Testis (tissue), 3 donors: ENCODE measurements around the gene RAP1GDS1. TPM values are rescaled to one million over a fixed set of nuclear protein-coding genes. Genes with fewer than 3 reads are reported as not detected.

Experiments used
- DNase-seq: peaks from one replicate; pipeline ENCODE4 v3.0.0-alpha.2; 2019
- H3K27ac ChIP-seq, 2 donors: fragments of 200-600 bp; sonication (generic); one replicate each; pipeline ENCODE4 v1.5.1; 2019
- H3K27me3 ChIP-seq: fragments of 200-600 bp; sonication (generic); one replicate; pipeline ENCODE4 v1.5.1; 2019
- H3K36me3 ChIP-seq: fragments of 200-600 bp; sonication (generic); one replicate; pipeline ENCODE4 v1.5.1; 2017; ENCODE audit warnings: low read depth; ENCODE audit errors: missing control alignments
- H3K4me1 ChIP-seq: fragments of 200-600 bp; sonication (generic); one replicate; pipeline ENCODE4 v1.5.1; 2019
- H3K4me3 ChIP-seq, 2 donors: fragments of 200-600 bp; sonication (generic); one replicate each; pipeline ENCODE4 v1.5.1; 2017 to 2019
- H3K9me3 ChIP-seq: fragments of 200-600 bp; sonication (generic); one replicate; pipeline ENCODE4 v1.5.1; 2017
- POLR2A ChIP-seq: fragments of 450-650 bp; IDR thresholded peaks from one replicate; pipeline ENCODE4 v1.6.1; 2017; ENCODE audit warnings: antibody characterized with exemption, mild to moderate bottlenecking, moderate library complexity
- WGBS, 2 donors: methylation state at CpG; one replicate each; pipeline ENCODE4 v1.1.5; 2018; 5-methylcytosine and 5-hydroxymethylcytosine counted together
- intact Hi-C: fragments of 100-400 bp; cut with DNase I; formaldehyde crosslinking; loops from one replicate; pipeline ENCODE4 v1.15.1; 2023; ENCODE audit warnings: low total_unique reads
- polyA plus RNA-seq: library from polyadenylated mRNA; stranded (reverse); fragments of 350-450 nt; fragmentation: Illumina TruSeq; extraction: RNeasy Lipid Tissue Mini Kit (QIAGEN cat#74804); gene quantifications from one replicate; pipeline ENCODE4 v1.2.3, GENCODE V29; 2014; ENCODE audit warnings: low read depth, low replicate concordance; ENCODE audit not compliant: insufficient read depth
- total RNA-seq, 2 donors: library from RNA; depleted of rRNA; stranded (reverse); fragments of >200 nt; gene quantifications; one replicate each; pipeline ENCODE4 v1.2.3, GENCODE V29; 2016
- TF ChIP-seq, protein P1 (sequence below), 3 experiments: fragments of 450-650 bp in 2 of 3; fragments of 200-600 bp in 1 of 3; sonication (generic) in 1 of 3; IDR thresholded peaks; one replicate each; pipeline ENCODE4 v1.5.1; 2016 to 2019; ENCODE audit warnings: antibody characterized with exemption in 3 of 3, mild to moderate bottlenecking in 2 of 3, moderate library complexity in 1 of 3

RAP1GDS1 gene
- total and polyA plus RNA-seq, 3 donors from 2014 or later = 34.2 to 38.0 (median 37.2) TPM

DNA sequence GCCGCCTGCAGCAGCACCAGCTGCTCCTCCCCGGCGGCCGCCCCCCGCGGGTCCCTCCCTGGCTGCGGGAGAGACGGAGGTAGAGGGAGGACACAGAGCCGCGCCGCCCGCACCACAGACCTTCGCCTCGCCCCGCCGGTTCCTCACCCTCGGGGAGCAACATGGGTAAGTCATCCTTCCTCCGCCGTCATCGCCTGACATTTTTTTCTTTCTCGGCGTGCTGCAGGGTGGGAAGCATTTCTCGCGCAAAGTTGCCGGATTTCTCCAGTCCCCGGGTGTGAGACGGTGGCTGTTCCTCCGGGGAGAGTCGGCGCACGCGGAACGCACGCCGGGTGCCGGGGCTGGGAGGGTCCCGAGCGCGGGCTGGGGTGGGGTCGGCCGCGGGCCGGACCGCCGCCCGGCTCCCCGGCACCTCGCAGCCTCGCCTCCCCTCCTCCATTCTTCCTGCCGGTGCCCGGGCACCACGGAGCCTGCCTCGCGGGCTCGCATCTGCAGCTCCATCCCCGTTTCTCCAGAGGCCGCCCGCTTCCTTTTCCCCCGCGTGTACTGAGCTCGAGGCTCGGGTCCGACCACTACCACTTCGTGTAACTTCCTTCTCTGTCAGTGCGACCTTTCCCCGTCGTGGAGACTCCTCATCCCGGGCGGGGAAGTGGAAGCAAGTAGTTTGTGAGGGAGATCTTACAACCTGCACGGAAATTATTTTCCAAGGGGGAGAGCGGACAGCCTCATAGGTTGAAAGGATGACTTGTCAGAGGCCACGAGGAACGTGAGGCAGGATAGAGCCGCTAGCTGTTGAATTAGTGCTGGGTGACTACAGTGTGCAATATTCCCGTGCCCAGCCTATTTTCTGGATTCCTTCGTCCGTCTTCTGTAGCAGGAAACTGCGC lies 464 bp downstream of the RAP1GDS1 start:
- TF ChIP-seq, protein P1, sequence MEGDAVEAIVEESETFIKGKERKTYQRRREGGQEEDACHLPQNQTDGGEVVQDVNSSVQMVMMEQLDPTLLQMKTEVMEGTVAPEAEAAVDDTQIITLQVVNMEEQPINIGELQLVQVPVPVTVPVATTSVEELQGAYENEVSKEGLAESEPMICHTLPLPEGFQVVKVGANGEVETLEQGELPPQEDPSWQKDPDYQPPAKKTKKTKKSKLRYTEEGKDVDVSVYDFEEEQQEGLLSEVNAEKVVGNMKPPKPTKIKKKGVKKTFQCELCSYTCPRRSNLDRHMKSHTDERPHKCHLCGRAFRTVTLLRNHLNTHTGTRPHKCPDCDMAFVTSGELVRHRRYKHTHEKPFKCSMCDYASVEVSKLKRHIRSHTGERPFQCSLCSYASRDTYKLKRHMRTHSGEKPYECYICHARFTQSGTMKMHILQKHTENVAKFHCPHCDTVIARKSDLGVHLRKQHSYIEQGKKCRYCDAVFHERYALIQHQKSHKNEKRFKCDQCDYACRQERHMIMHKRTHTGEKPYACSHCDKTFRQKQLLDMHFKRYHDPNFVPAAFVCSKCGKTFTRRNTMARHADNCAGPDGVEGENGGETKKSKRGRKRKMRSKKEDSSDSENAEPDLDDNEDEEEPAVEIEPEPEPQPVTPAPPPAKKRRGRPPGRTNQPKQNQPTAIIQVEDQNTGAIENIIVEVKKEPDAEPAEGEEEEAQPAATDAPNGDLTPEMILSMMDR (IDR thresholded peaks at IDR 0.05) = no peak
- DNase-seq = peak; percentile 62
- H3K4me3 ChIP-seq = peak overlapping the region; percentile 82 to 95
- peaks cover 6% of the 10 kb centered on the region for H3K4me1 ChIP-seq
- no peaks in the 10 kb centered on the region for H3K27me3 ChIP-seq
- 0% methylated on average over 58 to 78 of the region's 78 CpGs for WGBS, 2 donors
- no peaks in the 10 kb centered on the region for H3K36me3 ChIP-seq
- H3K9me3 ChIP-seq = no peaks in the 10 kb centered on the region
- peak overlapping the region; percentile 81 to 92 for H3K27ac ChIP-seq
- intact Hi-C loops = no loop called here

DNA sequence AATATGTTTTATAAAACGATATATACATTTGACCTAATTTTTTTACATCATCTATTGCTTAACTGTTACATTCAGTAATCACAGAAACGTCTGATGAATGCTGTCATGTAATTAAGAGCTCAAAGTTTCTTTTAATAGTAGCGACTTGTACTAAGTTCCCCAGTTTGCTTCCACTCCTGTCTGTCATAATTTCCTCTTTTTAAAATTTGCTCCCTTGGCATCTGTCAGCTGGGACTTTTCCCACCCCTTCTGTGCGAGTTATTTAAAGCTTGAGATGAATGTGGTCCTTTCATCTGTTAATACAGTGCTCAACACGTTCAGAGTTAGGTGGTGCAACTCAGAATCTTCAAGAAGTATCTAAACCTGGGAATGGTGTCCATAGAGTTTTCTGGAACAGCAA lies 1.2 kb downstream of the RAP1GDS1 start:
- no peak for TF ChIP-seq POLR2A
- TF ChIP-seq, protein P1 (IDR thresholded peaks at IDR 0.05) = no peak
- no peaks in the 10 kb centered on the region for H3K27me3 ChIP-seq
- peaks cover 6% of the 10 kb centered on the region for H3K4me1 ChIP-seq
- intact Hi-C loops = no loop called here
- 13 to 14% methylated on average over 5 of the region's 5 CpGs for WGBS, 2 donors
- H3K9me3 ChIP-seq = no peaks in the 10 kb centered on the region
- peak overlapping the region in 1 of 2 donors; percentile 92 for H3K27ac ChIP-seq
- peak overlapping the region in 1 of 2 donors; percentile 95 for H3K4me3 ChIP-seq
- H3K36me3 ChIP-seq = no peaks in the 10 kb centered on the region
- DNase-seq = no peak

DNA sequence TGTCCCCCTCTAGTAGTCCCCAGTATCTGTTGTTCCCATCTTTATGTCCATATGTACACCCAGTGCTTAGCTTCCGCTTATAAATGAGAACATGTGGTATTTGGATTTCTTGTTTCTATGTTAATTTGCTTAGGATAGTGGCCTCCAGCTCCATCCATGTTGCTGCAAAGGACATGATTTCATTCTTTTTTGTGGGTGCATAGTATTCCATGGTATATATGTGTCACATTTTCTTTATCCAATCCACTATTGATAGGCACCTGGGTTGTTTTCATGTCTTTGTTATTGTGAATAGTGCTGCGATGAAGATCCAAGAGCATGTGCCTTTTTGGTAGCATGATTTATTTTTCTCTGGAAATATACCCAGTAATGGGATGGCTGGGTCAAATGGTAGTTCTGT lies 6.3 kb downstream of the RAP1GDS1 start:
- intact Hi-C loops = no loop called here

DNA sequence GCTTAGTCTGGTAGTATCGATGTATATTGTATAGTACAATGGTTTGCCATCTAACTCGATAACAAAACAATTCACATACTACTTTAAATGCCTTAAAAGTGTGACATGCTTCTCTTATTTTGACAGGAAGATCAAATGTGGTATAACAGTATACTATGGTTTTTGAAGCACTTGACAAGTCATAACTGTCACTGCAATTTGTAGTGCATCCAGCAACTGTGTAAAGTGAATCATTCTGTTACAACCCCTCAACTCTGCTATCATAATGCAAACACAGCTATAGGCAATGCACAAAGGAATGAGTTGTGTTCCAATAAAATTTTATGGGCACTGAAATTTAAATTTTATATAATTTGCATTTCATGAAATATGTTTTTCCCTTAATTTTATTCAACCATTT lies 14.0 kb downstream of the RAP1GDS1 start:
- Histone ChIP-seq H3K36me3 (no peaks in the 10 kb centered on the region), H3K4me1 (no peaks in the 10 kb centered on the region), H3K27me3 (no peaks in the 10 kb centered on the region), H3K4me3 (no peak overlapping the region), H3K9me3 (no peaks in the 10 kb centered on the region), H3K27ac (no peak overlapping the region)
- no peak for TF ChIP-seq POLR2A
- TF ChIP-seq, protein P1 (IDR thresholded peaks at IDR 0.05) = no peak
- WGBS, 2 donors = 96 to 97% methylated on average over 2 of the region's 2 CpGs
- DNase-seq = no peak
- intact Hi-C loops = no loop called here

More for the DNA sequence above, 6.3 kb downstream of the RAP1GDS1 start:
- Histone ChIP-seq H3K4me1 (no peaks in the 10 kb centered on the region), H3K36me3 (no peaks in the 10 kb centered on the region), H3K9me3 (no peaks in the 10 kb centered on the region), H3K4me3 (no peak overlapping the region), H3K27ac (no peak overlapping the region), H3K27me3 (no peaks in the 10 kb centered on the region)
- DNase-seq = no peak
- 96 to 98% methylated on average over 2 of the region's 2 CpGs for WGBS, 2 donors
- TF ChIP-seq, protein P1 (IDR thresholded peaks at IDR 0.05) = no peak
- no peak for TF ChIP-seq POLR2A
